ENCODE measurements around the gene RNF217.

RNF217 gene

GRCh38 chr6:125117818-125118217, 155.6 kb downstream of the RNF217 start:
- no peak for TF ChIP-seq CTCF (IDR thresholded peaks at IDR 0.05; ENCODE audit: low read depth, low read length)
- no peak for DNase-seq
- Histone ChIP-seq H3K36me3 (no peaks in the 10 kb centered on the region), H3K9me3 (ENCODE audit: severe bottlenecking) (peaks cover 3% of the 10 kb centered on the region), H3K27me3 (ENCODE audit: insufficient read depth, low read depth, severe bottlenecking) (no peaks in the 10 kb centered on the region), H3K4me3 (ENCODE audit: low read depth, low read length) (no peak overlapping the region), H3K27ac (no peak overlapping the region)

- Histone ChIP-seq H3K36me3 (no peaks in the 10 kb centered on the region), H3K4me3 (ENCODE audit: low read depth, low read length) (no peak overlapping the region), H3K9me3 (ENCODE audit: severe bottlenecking) (no peaks in the 10 kb centered on the region), H3K27ac (no peak overlapping the region), H3K27me3 (ENCODE audit: insufficient read depth, low read depth, severe bottlenecking) (no peaks in the 10 kb centered on the region)
- no peak for TF ChIP-seq CTCF (IDR thresholded peaks at IDR 0.05; ENCODE audit: low read depth, low read length)
- DNase-seq = no peak
Observed at GRCh38 chr6:125120054-125120590, 157.9 kb downstream of the RNF217 start.

DNA sequence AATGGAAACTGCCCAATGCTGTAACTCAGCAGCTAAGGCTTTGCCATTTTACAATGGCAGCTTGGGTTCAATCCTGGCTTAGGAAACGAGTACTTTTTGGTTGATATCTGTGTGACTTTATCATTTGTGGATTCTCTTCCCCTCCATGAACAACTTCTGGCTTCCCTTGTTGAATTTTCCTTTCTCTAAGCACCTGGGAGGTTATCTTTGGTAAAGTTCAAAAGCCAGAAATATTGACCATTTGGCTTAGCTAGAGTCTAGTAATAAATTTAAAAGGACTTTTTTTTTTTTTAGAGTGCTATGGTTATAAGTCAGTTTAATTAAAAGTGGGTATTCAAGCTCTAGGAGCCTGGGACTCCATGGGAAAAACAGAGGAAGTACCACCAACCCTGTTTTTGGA, 159.7 kb downstream of the RNF217 start:
- H3K27me3 ChIP-seq (ENCODE audit: insufficient read depth, low read depth, severe bottlenecking) = no peaks in the 10 kb centered on the region
- no peaks in the 10 kb centered on the region for H3K9me3 ChIP-seq (ENCODE audit: severe bottlenecking)
- DNase-seq = no peak
- no peaks in the 10 kb centered on the region for H3K36me3 ChIP-seq
- no peak overlapping the region for H3K27ac ChIP-seq
- H3K4me3 ChIP-seq (ENCODE audit: low read depth, low read length) = no peak overlapping the region
- TF ChIP-seq CTCF (IDR thresholded peaks at IDR 0.05; ENCODE audit: low read depth, low read length) = no peak

GRCh38 chr6:125123051-125123450, 160.8 kb downstream of the RNF217 start:
- Histone ChIP-seq H3K4me3 (ENCODE audit: low read depth, low read length) (no peak overlapping the region), H3K9me3 (ENCODE audit: severe bottlenecking) (no peaks in the 10 kb centered on the region), H3K27ac (no peak overlapping the region), H3K27me3 (ENCODE audit: insufficient read depth, low read depth, severe bottlenecking) (no peaks in the 10 kb centered on the region), H3K36me3 (no peaks in the 10 kb centered on the region)
- no peak for DNase-seq
- no peak for TF ChIP-seq CTCF (IDR thresholded peaks at IDR 0.05; ENCODE audit: low read depth, low read length)

GRCh38 chr6:125123468-125124048, 161.3 kb downstream of the RNF217 start:
- Histone ChIP-seq H3K9me3 (ENCODE audit: severe bottlenecking) (no peaks in the 10 kb centered on the region), H3K27ac (peak overlapping the region; percentile 41; the same call in 1 of the 2 replicates), H3K27me3 (ENCODE audit: insufficient read depth, low read depth, severe bottlenecking) (no peaks in the 10 kb centered on the region), H3K36me3 (no peaks in the 10 kb centered on the region), H3K4me3 (ENCODE audit: low read depth, low read length) (no peak overlapping the region)
- TF ChIP-seq CTCF (IDR thresholded peaks at IDR 0.05; ENCODE audit: low read depth, low read length) = no peak
- peak; percentile 30 for DNase-seq
